Neural progenitor cell (in vitro differentiated cells): ENCODE data around the gene CERK.

Experiments used
- EZH2phosphoT487 ChIP-seq: fragments of 200-600 bp; sonication (generic); IDR thresholded peaks from 2 replicates; pipeline ENCODE4 v1.6.1; 2017; ENCODE audit warnings: antibody characterized with exemption
- TF ChIP-seq, protein P1 (sequence below): fragments of 200-600 bp; sonication (generic); IDR thresholded peaks from 2 replicates; pipeline ENCODE4 v1.5.1; 2017; ENCODE audit warnings: antibody characterized with exemption, mild to moderate bottlenecking

DNA sequence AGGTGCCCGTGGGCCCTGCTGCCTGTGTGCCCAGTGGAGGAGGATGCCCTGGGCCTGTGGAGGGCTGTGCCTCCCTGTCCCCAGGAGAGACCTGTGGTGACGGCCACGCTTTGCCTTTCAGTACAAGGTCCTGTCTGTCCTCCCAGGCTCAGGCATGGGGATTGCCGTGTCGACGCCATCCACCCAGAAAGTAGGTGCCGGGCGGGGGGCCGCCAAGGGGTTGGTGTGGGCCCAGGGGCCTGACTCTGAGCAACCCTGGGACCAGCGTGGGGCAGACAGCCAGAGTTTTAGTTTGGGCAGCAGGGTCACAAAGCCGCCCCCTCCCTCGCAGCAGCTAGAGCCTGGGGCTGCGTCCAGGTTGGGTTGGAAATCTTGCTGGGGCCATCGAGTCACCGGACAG, 61.6 kb downstream of the CERK start:
- TF ChIP-seq, protein P1, sequence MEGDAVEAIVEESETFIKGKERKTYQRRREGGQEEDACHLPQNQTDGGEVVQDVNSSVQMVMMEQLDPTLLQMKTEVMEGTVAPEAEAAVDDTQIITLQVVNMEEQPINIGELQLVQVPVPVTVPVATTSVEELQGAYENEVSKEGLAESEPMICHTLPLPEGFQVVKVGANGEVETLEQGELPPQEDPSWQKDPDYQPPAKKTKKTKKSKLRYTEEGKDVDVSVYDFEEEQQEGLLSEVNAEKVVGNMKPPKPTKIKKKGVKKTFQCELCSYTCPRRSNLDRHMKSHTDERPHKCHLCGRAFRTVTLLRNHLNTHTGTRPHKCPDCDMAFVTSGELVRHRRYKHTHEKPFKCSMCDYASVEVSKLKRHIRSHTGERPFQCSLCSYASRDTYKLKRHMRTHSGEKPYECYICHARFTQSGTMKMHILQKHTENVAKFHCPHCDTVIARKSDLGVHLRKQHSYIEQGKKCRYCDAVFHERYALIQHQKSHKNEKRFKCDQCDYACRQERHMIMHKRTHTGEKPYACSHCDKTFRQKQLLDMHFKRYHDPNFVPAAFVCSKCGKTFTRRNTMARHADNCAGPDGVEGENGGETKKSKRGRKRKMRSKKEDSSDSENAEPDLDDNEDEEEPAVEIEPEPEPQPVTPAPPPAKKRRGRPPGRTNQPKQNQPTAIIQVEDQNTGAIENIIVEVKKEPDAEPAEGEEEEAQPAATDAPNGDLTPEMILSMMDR, result no peak
- TF ChIP-seq EZH2phosphoT487, result no peak
